HTERT RPE-1 (cell line): ENCODE data around the gene EEIG1.

ENCODE experiments used
- in situ Hi-C: fragments of 300-500 bp; cut with MboI; formaldehyde crosslinking; loops from 4 replicates; pipeline ENCODE4 v1.14.3; 2020; ENCODE audit warnings: low sequenced_read_pairs

Gene EEIG1

DNA sequence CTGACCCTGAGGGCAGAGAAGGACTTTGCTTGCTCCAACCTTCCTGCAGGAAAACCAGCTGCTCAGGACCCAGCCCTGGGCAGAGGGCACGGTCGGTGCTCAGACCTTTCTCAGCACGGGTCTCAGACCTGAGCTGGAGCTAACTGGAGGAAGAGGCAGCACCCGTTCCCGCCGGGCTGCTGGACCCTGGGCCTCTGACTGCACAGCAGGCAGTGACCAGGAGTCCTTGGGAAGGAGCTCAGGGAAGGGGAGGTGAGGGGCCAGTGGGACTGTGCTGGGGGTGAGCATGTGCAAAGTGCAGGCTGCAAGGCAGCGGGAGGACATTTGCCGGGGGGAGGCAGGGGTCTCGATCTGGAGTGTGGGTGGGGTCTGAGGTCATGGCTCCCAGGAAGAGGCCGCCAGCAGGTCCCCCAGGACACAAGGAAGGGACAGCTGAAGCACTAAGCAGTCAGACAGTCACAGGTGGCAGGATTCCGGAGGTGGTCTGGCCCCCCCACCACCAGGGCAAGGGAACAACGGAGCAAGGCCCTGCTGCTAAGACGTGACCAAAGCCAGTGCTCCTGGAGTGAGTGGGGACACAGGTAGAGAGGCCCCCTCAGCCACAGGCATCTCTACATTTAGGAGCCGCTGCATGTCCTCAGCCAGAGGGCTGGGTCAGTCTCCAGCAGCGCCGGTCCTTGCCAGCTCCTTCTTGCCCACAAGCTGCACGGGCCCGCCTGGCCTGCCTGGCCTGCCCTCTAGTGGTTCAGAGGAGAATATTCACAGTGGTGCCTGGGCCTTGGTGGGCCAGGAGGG is 38.4 kb downstream of the EEIG1 start:
- in situ Hi-C loops = no loop called here

DNA sequence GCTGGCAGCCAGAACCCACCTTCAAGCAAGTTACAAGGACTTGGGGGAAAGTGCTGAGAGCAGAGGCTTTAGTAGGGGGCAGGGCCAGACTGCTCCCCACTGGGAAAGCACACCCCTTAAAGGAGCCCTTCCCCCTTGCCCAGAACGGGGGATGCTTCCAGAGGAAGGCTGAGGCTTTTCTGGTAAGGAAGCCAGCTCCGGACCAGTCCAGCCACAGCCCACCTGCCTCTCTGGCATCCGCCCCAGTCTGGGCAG is 38.9 kb downstream of the EEIG1 start:
- in situ Hi-C loops = no loop called here

GRCh38 chr9:127941062-127941960 is 39.5 kb downstream of the EEIG1 start:
- in situ Hi-C loops = no loop called here

DNA sequence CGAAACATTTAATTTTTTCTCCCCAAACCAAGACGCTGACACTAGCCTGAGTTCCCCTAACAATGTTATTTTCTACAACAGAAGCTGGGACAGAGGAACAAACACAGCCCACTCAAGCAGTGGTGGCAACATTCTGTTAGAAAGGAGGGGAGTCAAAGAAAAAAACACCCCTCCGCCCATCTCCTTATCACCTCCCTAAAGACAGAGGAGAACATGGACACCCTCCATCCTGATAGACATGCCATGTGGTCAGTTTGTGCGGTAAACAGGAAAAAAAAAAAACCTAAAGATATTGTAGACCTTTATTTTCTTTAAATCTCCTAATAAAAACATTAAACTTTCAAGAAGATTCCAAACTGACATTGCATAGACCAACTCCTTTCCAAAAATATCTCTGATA is 40.2 kb downstream of the EEIG1 start:
- in situ Hi-C loops = no loop called here

GRCh38 chr9:127938298-127938690 is 42.5 kb downstream of the EEIG1 start:
- in situ Hi-C loops = no loop called here

GRCh38 chr9:127937388-127938297 is 43.1 kb downstream of the EEIG1 start, which contains the start of gene DPM2:
Gene DPM2 (minus strand): TSS chr9:127937854. CDS start chr9:127937820, 34 bp downstream.
- in situ Hi-C loops = no loop called here

- in situ Hi-C loops = no loop called here
These were observed 43.8 kb downstream of the EEIG1 start for GRCh38 chr9:127937056-127937387.

DNA sequence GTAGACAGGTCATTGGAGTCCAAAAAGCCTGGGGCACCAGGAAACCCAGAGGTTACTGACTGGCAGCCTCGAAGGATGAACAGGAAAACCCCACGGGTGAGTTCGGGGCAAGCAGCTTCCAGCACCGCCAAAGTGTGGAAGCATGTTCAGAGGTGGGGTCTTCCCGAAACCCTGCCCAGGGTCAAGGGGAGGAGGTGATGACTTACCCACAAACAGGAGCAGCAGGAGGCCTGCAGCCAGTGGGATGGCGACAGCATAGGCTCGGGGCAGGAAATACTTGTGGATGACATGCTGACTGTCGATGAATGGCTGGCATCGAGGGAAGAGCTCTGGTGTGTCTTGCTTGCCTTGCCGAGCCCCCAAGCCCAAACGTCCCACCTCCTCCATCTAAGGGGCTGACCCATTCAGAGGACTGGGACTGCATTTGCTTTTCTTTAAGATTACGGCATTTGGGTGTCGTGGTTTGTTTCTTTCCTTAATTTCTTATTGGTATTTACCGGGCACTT is 44.4 kb downstream of the EEIG1 start:
- in situ Hi-C loops = no loop called here

GRCh38 chr9:127935765-127936221 is 45.0 kb downstream of the EEIG1 start:
- in situ Hi-C loops = no loop called here

DNA sequence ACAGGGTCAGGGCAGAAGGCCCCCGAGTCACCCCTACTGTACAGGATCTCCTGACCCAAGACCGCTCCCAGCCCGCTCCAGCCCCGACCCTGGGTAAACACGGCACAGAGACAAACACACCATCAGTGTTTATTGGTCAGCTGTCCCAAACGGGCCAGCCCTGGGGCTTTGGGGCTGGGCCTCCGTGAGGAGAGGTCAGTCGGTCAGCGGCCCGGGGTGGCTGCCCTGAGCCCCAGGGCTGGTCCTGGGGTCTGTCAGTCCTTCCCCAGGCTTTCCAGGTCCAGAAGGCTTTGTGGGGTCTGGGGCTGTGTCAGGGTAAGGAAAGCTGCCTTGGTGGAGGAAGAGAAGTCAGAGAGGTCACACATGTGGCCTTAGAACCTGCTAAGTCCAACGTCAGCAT is 45.8 kb downstream of the EEIG1 start:
- in situ Hi-C loops = no loop called here

DNA sequence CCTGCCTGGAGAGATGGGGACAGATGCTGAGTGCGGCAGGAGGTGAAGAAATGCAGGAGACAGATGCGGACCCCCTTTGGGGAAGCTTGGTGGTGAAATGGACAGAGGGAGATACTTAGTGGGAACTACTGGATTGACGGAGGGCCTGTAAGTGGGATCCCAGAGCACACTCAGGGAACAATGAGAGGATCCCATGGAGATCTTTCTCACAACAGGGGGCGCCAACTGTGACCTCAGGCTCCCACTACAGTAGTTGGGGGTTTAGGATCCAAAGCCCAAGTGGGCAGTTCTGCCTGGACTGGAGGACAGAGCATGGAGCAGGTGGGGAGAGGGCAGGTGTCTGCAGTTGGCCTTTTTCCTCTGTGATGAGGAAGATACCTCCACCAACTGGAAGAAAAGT is 46.5 kb downstream of the EEIG1 start:
- in situ Hi-C loops = no loop called here

GRCh38 chr9:127931092-127931881 is 49.5 kb downstream of the EEIG1 start:
- in situ Hi-C loops = no loop called here
